SK-N-SH treated with all-trans-retinoic acid at 6 μM for 48 hours (cell line): ENCODE results near the gene OR11A1.

ENCODE experiments used
- CREB5 ChIP-seq: fragments of 250-450 bp; sonication (Bioruptor Pico); IDR thresholded peaks from 2 replicates; pipeline ENCODE4 v1.5.1; 2020; ENCODE audit warnings: low read depth, mild to moderate bottlenecking, moderate library complexity
- CSDC2 ChIP-seq: fragments of 250-450 bp; sonication (Bioruptor Pico); IDR thresholded peaks from 2 replicates; pipeline ENCODE4 v1.5.0; 2020; ENCODE audit warnings: mild to moderate bottlenecking, moderate library complexity
- OSR1 ChIP-seq: fragments of 250-450 bp; sonication (Bioruptor Pico); IDR thresholded peaks from 2 replicates; pipeline ENCODE4 v1.8.0; 2022; ENCODE audit warnings: moderate library complexity, mild to moderate bottlenecking, inconsistent platforms
- PPARA ChIP-seq: fragments of 250-450 bp; sonication (Bioruptor Pico); IDR thresholded peaks from 2 replicates; pipeline ENCODE4 v1.5.0; 2020; ENCODE audit warnings: mild to moderate bottlenecking, borderline replicate concordance
- RARB ChIP-seq: fragments of 250-450 bp; sonication (Bioruptor Pico); IDR thresholded peaks from 2 replicates; pipeline ENCODE4 v1.8.0; 2021; ENCODE audit warnings: mild to moderate bottlenecking, moderate library complexity
- TCF4 ChIP-seq: fragments of 250-450 bp; sonication (Bioruptor Pico); IDR thresholded peaks from 2 replicates; pipeline ENCODE4 v1.8.0; 2021; ENCODE audit warnings: mild to moderate bottlenecking, moderate library complexity, borderline replicate concordance
- ZC3H10 ChIP-seq: fragments of 250-450 bp; sonication (Bioruptor Pico); IDR thresholded peaks from 2 replicates; pipeline ENCODE4 v1.5.1; 2021; ENCODE audit warnings: mild to moderate bottlenecking, moderate library complexity
- ZFP3 ChIP-seq: fragments of 250-450 bp; sonication (Bioruptor Pico); IDR thresholded peaks from 2 replicates; pipeline ENCODE4 v1.5.0; 2020; ENCODE audit warnings: mild to moderate bottlenecking, moderate library complexity
- ZFP30 ChIP-seq: fragments of 450-650 bp; formaldehyde crosslinking; IDR thresholded peaks from 2 replicates; pipeline ENCODE4 v1.5.0; 2022; ENCODE audit warnings: mild to moderate bottlenecking, moderate library complexity
- ZNF565 ChIP-seq: fragments of 450-650 bp; formaldehyde crosslinking; conservative IDR thresholded peaks from 2 replicates; pipeline ENCODE4 v1.5.0; 2020; ENCODE audit warnings: low read depth, mild to moderate bottlenecking, moderate library complexity
- TF ChIP-seq, protein P1 (sequence below): fragments of 250-450 bp; sonication (Bioruptor Pico); IDR thresholded peaks from 2 replicates; pipeline ENCODE4 v1.8.0; 2020; ENCODE audit warnings: mild to moderate bottlenecking, moderate library complexity, borderline replicate concordance
- TF ChIP-seq, protein P2 (sequence below): fragments of 250-450 bp; sonication (Bioruptor Pico); IDR thresholded peaks from 2 replicates; pipeline ENCODE4 v1.5.1; 2021; ENCODE audit warnings: mild to moderate bottlenecking, moderate library complexity
- TF ChIP-seq, protein P3 (sequence below): fragments of 250-450 bp; sonication (Bioruptor Pico); IDR thresholded peaks from 2 replicates; pipeline ENCODE4 v1.8.0; 2021; ENCODE audit warnings: low read depth, mild to moderate bottlenecking, moderate library complexity, borderline replicate concordance
- TF ChIP-seq, protein P4 (sequence below): fragments of 250-450 bp; sonication (Bioruptor Pico); IDR thresholded peaks from 2 replicates; pipeline ENCODE4 v1.5.0; 2020; ENCODE audit warnings: mild to moderate bottlenecking, moderate library complexity

GRCh38 chr6:29486577-29486976 lies 29.7 kb upstream of the OR11A1 start:
- no peak for TF ChIP-seq ZFP3 (CRISPR knock-in tag)
- TF ChIP-seq PPARA = no peak
- no peak for TF ChIP-seq TCF4 (CRISPR knock-in tag)
- TF ChIP-seq ZNF565 (CRISPR knock-in tag) = no peak
- no peak for TF ChIP-seq ZFP30 (CRISPR knock-in tag)
- TF ChIP-seq CSDC2 = no peak
- TF ChIP-seq, protein P1, sequence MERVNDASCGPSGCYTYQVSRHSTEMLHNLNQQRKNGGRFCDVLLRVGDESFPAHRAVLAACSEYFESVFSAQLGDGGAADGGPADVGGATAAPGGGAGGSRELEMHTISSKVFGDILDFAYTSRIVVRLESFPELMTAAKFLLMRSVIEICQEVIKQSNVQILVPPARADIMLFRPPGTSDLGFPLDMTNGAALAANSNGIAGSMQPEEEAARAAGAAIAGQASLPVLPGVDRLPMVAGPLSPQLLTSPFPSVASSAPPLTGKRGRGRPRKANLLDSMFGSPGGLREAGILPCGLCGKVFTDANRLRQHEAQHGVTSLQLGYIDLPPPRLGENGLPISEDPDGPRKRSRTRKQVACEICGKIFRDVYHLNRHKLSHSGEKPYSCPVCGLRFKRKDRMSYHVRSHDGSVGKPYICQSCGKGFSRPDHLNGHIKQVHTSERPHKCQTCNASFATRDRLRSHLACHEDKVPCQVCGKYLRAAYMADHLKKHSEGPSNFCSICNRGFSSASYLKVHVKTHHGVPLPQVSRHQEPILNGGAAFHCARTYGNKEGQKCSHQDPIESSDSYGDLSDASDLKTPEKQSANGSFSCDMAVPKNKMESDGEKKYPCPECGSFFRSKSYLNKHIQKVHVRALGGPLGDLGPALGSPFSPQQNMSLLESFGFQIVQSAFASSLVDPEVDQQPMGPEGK (CRISPR knock-in tag) = no peak
- no peak for TF ChIP-seq ZC3H10 (CRISPR knock-in tag)
- no peak for TF ChIP-seq CREB5
- TF ChIP-seq, protein P2, sequence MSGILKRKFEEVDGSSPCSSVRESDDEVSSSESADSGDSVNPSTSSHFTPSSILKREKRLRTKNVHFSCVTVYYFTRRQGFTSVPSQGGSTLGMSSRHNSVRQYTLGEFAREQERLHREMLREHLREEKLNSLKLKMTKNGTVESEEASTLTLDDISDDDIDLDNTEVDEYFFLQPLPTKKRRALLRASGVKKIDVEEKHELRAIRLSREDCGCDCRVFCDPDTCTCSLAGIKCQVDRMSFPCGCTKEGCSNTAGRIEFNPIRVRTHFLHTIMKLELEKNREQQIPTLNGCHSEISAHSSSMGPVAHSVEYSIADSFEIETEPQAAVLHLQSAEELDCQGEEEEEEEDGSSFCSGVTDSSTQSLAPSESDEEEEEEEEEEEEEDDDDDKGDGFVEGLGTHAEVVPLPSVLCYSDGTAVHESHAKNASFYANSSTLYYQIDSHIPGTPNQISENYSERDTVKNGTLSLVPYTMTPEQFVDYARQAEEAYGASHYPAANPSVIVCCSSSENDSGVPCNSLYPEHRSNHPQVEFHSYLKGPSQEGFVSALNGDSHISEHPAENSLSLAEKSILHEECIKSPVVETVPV (CRISPR knock-in tag) = no peak
- TF ChIP-seq RARB (CRISPR knock-in tag) = no peak
- TF ChIP-seq OSR1 (CRISPR knock-in tag) = no peak
- TF ChIP-seq, protein P3, sequence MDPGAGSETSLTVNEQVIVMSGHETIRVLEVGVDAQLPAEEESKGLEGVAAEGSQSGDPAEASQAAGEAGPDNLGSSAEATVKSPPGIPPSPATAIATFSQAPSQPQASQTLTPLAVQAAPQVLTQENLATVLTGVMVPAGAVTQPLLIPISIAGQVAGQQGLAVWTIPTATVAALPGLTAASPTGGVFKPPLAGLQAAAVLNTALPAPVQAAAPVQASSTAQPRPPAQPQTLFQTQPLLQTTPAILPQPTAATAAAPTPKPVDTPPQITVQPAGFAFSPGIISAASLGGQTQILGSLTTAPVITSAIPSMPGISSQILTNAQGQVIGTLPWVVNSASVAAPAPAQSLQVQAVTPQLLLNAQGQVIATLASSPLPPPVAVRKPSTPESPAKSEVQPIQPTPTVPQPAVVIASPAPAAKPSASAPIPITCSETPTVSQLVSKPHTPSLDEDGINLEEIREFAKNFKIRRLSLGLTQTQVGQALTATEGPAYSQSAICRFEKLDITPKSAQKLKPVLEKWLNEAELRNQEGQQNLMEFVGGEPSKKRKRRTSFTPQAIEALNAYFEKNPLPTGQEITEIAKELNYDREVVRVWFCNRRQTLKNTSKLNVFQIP (CRISPR knock-in tag) = no peak
- TF ChIP-seq, protein P4, sequence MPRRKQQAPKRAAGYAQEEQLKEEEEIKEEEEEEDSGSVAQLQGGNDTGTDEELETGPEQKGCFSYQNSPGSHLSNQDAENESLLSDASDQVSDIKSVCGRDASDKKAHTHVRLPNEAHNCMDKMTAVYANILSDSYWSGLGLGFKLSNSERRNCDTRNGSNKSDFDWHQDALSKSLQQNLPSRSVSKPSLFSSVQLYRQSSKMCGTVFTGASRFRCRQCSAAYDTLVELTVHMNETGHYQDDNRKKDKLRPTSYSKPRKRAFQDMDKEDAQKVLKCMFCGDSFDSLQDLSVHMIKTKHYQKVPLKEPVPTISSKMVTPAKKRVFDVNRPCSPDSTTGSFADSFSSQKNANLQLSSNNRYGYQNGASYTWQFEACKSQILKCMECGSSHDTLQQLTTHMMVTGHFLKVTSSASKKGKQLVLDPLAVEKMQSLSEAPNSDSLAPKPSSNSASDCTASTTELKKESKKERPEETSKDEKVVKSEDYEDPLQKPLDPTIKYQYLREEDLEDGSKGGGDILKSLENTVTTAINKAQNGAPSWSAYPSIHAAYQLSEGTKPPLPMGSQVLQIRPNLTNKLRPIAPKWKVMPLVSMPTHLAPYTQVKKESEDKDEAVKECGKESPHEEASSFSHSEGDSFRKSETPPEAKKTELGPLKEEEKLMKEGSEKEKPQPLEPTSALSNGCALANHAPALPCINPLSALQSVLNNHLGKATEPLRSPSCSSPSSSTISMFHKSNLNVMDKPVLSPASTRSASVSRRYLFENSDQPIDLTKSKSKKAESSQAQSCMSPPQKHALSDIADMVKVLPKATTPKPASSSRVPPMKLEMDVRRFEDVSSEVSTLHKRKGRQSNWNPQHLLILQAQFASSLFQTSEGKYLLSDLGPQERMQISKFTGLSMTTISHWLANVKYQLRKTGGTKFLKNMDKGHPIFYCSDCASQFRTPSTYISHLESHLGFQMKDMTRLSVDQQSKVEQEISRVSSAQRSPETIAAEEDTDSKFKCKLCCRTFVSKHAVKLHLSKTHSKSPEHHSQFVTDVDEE (CRISPR knock-in tag) = no peak
